Transverse colon (tissue), 4 donors: ENCODE measurements around the gene DCAF8. TPM values are rescaled to one million over a fixed set of nuclear protein-coding genes. Genes with fewer than 3 reads are reported as not detected.

ENCODE experiments used
- DNase-seq: peaks from one replicate; pipeline ENCODE4 v3.0.0-alpha.2; 2019
- H3K27ac ChIP-seq, 4 donors: fragments of 200-600 bp; sonication (generic); 2 replicates each; pipeline ENCODE4 v1.5.1; 2016 to 2018; ENCODE audit warnings: inconsistent platforms in 4 of 4
- H3K27me3 ChIP-seq: fragments of 200-600 bp; sonication (generic); 2 replicates; pipeline ENCODE4 v1.5.1; 2017; ENCODE audit warnings: inconsistent platforms
- H3K36me3 ChIP-seq, 4 donors: fragments of 200-600 bp; sonication (generic); 2 replicates each; pipeline ENCODE4 v1.5.1; 2017 to 2019; ENCODE audit warnings: inconsistent platforms in 4 of 4
- H3K4me1 ChIP-seq, 4 donors: fragments of 200-600 bp; sonication (generic); 2 replicates each; pipeline ENCODE4 v1.5.1; 2017 to 2020; ENCODE audit warnings: inconsistent platforms in 4 of 4
- H3K4me3 ChIP-seq, 4 donors: fragments of 200-600 bp; sonication (generic); 1 replicate in 1 of 4; 2 replicates in 3 of 4; pipeline versions ENCODE4 v1.5.1 to v1.6.1; 2017 to 2019; ENCODE audit warnings: inconsistent platforms in 4 of 4
- H3K9me3 ChIP-seq, 2 donors: fragments of 200-600 bp; sonication (generic); 2 replicates each; pipeline ENCODE4 v1.5.1; 2017 to 2019; ENCODE audit warnings: inconsistent platforms in 2 of 2
- CTCF ChIP-seq, 5 experiments: fragments of 200-600 bp in 3 of 5; fragments of 450-650 bp in 2 of 5; sonication (generic) in 3 of 5; IDR thresholded peaks; 1 replicate in 2 of 5; 2 replicates in 3 of 5; pipeline ENCODE4 v1.5.1; 2016 to 2017; ENCODE audit warnings: antibody characterized with exemption in 5 of 5, inconsistent platforms in 3 of 5, mild to moderate bottlenecking in 2 of 5, moderate library complexity in 1 of 5
- EP300 ChIP-seq: sonication (generic); formaldehyde crosslinking; IDR thresholded peaks from one replicate; pipeline ENCODE4 v1.6.1; 2017; ENCODE audit warnings: antibody characterized with exemption, low read depth
- POLR2A ChIP-seq: fragments of 450-650 bp; IDR thresholded peaks from one replicate; pipeline ENCODE4 v1.6.1; 2016; ENCODE audit warnings: antibody characterized with exemption, mild to moderate bottlenecking, moderate library complexity
- POLR2AphosphoS5 ChIP-seq, 3 donors: sonication (generic); formaldehyde crosslinking; IDR thresholded peaks; one replicate each; pipeline ENCODE4 v1.6.1; 2016; ENCODE audit warnings: antibody characterized with exemption in 3 of 3
- WGBS, 2 donors: methylation state at CpG; one replicate each; pipeline ENCODE4 v1.1.5; 2018; ENCODE audit warnings: low coverage in 1 of 2; 5-methylcytosine and 5-hydroxymethylcytosine counted together
- in situ Hi-C, 4 donors: fragments of 200-750 bp; cut with MboI; loops; one replicate each; pipeline versions ENCODE4 v1.15.0 to v1.15.1; 2017; ENCODE audit warnings: low sequenced_read_pairs in 3 of 4, low pct_ligation_motif_present in 1 of 4, low pct_unique_long_range_greater_than_20kb in 1 of 4
- intact Hi-C: fragments of 100-400 bp; cut with DNase I; formaldehyde crosslinking; loops from one replicate; pipeline ENCODE4 v1.15.1; 2023; ENCODE audit warnings: low total_unique reads
- total RNA-seq, 4 donors: library from RNA; depleted of rRNA; stranded (reverse); fragments of >200 nt; gene quantifications; one replicate each; pipeline ENCODE4 v1.1.0, GENCODE V29; 2016

DCAF8 gene
- total RNA-seq, 4 donors from 2014 or later, result 128 to 279 (median 137) TPM

DNA sequence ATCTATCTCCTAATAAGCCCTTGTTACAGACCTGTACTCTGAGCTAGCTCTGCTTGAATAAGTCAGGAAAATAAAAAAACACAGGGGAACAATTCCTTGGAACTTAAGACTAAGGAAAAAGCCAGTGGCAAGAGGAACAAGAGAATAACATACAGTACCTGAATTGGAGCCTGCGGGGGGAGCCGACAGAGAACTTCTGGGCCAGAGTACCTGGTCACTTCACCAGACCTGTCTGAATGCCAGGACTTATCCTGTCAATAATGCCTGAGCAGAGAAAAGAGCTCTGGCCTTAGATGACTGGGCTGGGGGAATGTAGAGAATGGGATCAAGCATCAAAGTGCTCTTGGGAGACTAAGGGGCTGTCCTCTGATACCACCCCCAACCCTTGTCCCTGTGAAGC lies 42.0 kb downstream of the DCAF8 start:
- no peak for TF ChIP-seq EP300
- TF ChIP-seq POLR2AphosphoS5 (IDR thresholded peaks at IDR 0.05), result no peak
- no peak for TF ChIP-seq POLR2A
- no peak for TF ChIP-seq CTCF (IDR thresholded peaks at IDR 0.05)
- peaks cover 17 to 30% (median 25%) of the 10 kb centered on the region in 4 donors for H3K4me1 ChIP-seq
- intact Hi-C loops (no loop called here), in situ Hi-C loops (no loop called here)
- H3K27ac ChIP-seq, result no peak overlapping the region
- WGBS, 2 donors, result 88 to 92% methylated on average over 2 of the region's 2 CpGs
- H3K9me3 ChIP-seq, result no peaks in the 10 kb centered on the region
- H3K4me3 ChIP-seq, result no peak overlapping the region
- no peaks in the 10 kb centered on the region for H3K27me3 ChIP-seq
- no peak for DNase-seq
- H3K36me3 ChIP-seq, result peaks cover 0 to 50% (median 22%) of the 10 kb centered on the region in 4 donors

DNA sequence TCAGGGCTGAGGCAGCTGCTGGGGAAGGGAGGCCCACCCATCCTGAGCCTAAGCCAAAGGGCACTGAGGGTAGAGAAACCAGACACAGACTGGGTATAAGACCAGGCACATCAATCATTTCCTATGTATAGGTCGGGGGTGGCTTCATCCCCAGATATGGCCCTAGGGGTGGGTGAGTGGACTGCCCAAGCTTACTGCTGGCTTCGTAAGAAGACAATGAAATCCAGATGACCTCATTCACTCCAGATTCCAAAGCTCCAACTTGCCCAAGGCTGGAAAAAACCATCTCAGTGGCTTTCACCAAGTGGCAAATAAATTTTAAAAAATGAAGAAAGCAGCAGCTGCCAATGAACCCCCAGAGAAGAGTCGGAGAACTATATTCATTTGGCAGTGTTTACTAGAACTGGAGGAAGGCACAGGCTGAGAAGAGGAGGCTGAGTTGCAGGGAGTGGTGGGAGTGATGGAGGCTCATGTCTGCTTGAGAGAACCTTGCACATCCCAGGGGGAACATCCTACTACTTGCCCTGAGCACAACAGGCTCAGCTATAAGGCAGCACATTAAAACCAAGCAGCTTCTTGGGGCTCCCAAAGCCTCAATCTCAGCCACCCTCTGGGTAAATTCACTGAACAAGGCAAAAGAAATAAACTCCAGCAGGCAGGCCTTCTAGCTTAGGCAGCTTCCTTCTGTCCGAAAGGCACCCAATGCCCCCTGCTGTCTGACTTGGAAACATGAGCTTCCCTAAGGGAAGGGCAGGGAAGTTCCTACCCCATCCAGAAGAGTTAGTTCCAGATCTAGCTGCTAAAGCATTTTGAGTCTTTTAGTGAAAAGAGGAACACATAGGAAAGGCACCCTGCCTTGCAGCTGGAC lies 43.1 kb downstream of the DCAF8 start:
- no peaks in the 10 kb centered on the region for H3K27me3 ChIP-seq
- peak overlapping the region; percentile 39 to 80 (median 66) for H3K27ac ChIP-seq
- in situ Hi-C loops (no loop called here), intact Hi-C loops (loop anchor here (1.0 kb wide), 1 partner anchor 120 kb away; no protein-coding TSS in a partner anchor)
- peaks cover 0 to 40% (median 19%) of the 10 kb centered on the region in 4 donors for H3K36me3 ChIP-seq
- WGBS, 2 donors, result 47 to 60% methylated on average over 1 to 4 of the region's 4 CpGs
- DNase-seq, result peak; percentile 52
- H3K9me3 ChIP-seq, result no peaks in the 10 kb centered on the region
- H3K4me3 ChIP-seq, result no peak overlapping the region
- TF ChIP-seq POLR2AphosphoS5 (IDR thresholded peaks at IDR 0.05) (peak in 1 of 3 donors; percentile 8), CTCF (IDR thresholded peaks at IDR 0.05) (peak; percentile 49 to 58 (median 56)), POLR2A (no peak)
- peaks cover 17 to 37% (median 25%) of the 10 kb centered on the region in 4 donors for H3K4me1 ChIP-seq

DNA sequence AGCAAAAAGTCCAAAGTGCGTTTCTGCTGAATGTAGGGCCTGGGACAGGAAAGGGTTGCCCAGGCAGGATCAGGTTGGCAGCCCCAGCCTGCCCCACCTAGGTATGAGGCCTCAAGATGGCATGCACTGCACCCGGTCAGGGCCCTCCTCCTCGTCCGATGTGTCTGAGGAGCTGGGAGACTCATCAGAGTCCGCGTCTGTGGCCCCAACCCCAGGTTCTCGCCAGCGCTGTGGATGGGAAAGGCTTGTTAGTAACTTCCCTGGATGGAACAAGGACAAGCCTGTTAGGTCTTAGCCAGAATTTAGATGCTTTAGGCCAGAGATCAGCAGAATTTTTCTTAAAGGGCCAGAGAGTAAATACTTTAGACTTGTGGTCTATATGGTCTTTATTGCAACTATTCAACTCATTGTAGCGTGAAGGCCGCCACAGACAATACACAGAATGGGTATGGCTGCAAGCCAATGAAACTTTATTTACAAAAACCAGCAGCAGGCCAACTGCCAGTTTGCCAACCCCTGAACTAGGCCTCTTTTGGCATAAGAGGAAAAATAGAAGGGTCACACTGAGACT lies 44.8 kb downstream of the DCAF8 start:
- Histone ChIP-seq H3K4me3 (no peak overlapping the region), H3K27me3 (no peaks in the 10 kb centered on the region), H3K4me1 (peaks cover 17 to 42% (median 25%) of the 10 kb centered on the region in 4 donors), H3K9me3 (no peaks in the 10 kb centered on the region), H3K27ac (peak overlapping the region; percentile 39 to 80 (median 66)), H3K36me3 (peaks cover 0 to 35% (median 11%) of the 10 kb centered on the region in 4 donors)
- WGBS, 2 donors, result 40 to 55% methylated on average over 2 to 10 of the region's 10 CpGs
- DNase-seq, result peak; percentile 53
- in situ Hi-C loops, result no loop called here
- TF ChIP-seq POLR2A, result no peak
- intact Hi-C loops, result no loop called here

DNA sequence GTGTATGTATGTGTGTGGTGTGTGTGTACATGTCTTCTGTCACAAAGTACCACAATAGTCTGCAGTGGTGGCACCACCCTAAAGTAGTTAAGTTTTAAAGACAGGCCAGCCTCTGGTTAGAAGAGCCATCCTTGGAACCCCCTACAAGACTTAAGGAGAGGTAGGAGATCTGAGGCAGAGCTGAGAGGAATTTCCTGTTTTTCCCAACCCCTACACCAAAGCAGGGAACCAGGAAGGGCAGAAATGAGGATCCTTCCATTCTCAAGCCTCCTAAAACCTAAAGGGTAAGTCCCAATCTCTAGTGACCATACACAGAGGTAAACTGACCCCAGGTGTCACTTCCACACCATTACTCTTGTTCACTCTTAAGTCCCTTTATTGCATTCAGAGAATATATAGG lies 46.0 kb downstream of the DCAF8 start:
- Histone ChIP-seq H3K4me3 (no peak overlapping the region), H3K27ac (peak overlapping the region; percentile 39 to 80 (median 66)), H3K27me3 (no peaks in the 10 kb centered on the region), H3K36me3 (peaks cover 0 to 25% (median 6%) of the 10 kb centered on the region in 4 donors), H3K9me3 (no peaks in the 10 kb centered on the region), H3K4me1 (peaks cover 17 to 42% (median 25%) of the 10 kb centered on the region in 4 donors)
- TF ChIP-seq POLR2AphosphoS5 (IDR thresholded peaks at IDR 0.05), result no peak
- no peak for TF ChIP-seq POLR2A
- no peak for TF ChIP-seq EP300
- no peak for TF ChIP-seq CTCF (IDR thresholded peaks at IDR 0.05)
- intact Hi-C loops (no loop called here), in situ Hi-C loops (no loop called here)
- DNase-seq, result no peak
